HG03575 (cell line): Measurements from ENCODE around the gene PLA2G4A.

Experiments
- ATAC-seq: cut with Tn5 transposase; IDR thresholded peaks from one replicate; pipeline ENCODE4 v1.9.1; 2021; ENCODE audit not compliant: unreplicated experiment, insufficient number of reproducible peaks, low FRiP score; ENCODE audit errors: extremely low read depth

The PLA2G4A gene

DNA sequence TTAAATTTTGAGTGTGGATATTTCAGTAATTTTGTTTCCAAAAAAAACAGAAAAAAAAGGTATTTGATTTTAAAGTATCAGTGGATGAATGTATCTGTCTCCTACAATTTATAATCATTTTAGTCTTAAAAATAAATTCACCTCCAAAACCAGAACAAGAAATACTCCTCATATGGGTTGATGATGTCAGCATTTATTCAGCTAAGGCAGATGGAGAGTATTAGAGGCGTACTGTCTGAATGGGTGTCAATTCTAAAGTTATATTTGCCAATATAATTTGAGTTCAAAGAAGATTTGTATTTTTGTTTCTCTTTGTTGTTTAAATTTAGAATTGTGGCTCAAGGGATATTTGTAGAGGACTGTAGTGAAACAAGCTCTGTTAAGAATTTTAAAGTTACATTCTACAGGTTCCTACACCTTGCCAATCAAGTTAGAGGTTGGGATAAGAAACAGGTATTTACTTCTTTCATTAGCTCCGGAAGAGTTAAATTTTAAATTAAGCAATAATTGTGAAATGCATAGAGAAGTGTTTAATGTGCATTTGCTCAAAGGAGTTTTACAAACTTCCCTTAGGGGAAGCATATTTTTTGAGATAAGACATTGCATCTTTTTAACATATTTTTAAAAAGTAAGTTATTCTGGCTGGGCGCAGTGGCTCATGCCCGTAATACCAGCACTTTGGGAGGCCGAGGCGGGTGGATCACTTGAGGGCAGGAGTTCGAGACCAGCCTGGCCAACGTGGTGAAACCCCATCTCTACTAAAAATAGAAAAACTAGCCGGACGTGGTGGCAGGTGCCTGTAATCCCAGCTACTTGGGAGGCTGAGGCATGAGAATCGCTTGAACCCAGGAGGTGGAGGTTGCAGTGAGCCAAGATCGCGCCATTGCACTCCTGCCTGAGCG lies 1.2 kb downstream of the PLA2G4A start:
- ATAC-seq = no peak

DNA sequence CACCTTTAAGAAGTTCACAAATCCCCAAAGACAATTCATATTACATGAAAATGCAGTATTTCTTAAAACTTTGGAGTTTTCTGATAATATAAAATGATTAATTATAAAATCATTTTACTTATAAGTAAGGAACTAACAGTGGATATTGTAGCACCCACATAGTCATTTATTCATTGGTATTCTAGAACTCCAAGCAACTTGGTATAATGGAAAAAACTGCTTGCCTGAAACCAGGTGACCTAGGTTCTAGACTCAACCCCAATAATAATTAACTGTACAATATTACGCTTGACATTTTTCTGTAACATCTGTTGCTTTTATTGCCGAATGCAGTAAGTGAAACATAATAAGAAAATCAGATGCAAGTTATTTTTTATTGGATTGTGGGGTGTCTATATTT lies 2.4 kb downstream of the PLA2G4A start:
- ATAC-seq = no peak

DNA sequence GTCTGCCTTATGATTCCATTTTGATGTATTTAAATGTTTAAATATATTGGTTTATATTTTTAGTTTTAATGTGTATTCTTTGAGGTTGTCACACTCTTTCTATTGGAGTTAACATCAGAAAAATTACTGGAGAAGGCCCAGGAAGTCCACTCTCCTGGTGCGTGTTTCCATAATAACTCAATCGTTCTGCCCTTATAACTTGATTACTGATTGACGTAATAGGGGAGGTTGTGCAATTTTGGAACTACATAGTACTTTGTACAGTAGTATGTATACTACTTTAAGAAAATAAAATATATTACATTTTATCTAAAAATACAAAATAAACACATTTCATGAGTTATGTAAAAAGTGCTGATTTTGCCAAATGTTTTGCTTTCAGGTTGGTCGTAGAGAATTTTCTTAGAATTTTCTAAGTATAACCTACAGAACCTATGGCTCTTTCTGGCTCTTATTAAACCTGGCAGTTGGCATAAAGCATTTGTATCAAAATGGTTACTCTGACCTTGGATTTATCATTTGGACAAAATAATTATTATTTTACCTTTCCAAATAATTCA lies 5.7 kb downstream of the PLA2G4A start:
- ATAC-seq = no peak

DNA sequence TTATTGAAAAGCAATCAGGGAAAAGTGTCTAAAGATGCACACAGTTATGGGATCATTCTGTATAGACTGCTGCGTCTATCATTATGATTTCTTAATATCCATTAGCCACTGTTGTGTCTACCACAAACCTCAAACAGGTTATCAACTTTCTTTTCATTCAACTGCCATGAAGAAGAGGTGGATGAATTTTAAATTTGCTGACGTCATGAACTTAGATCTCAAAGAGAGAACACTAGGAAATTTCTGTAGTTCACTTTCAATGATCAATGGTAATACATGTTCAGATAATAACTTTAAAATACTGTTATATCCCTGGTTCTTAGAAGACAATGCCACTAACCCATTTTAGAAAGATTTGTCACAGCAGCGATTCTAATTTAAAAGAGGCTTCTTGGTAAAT lies 6.7 kb downstream of the PLA2G4A start:
- ATAC-seq = no peak

DNA sequence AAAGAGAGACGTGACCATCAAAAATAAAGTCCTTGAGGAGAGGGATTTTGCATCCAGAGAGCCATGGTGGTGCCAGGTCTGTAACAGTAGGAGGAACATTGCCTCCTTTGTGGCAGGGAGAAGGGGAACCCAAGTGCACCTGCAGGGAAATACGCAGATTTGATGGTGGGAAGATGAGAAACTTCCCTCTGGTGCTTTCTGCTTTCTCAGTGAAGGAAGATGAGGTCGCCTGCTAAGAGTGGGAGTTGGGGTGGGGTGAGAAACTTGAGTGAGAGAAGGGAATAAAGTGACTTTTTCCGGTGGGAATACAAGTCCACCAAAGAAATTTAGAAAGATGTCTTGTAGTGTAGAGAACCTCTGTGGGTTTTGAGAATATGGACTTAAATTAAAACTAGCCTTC lies 9.1 kb downstream of the PLA2G4A start:
- no peak for ATAC-seq

DNA sequence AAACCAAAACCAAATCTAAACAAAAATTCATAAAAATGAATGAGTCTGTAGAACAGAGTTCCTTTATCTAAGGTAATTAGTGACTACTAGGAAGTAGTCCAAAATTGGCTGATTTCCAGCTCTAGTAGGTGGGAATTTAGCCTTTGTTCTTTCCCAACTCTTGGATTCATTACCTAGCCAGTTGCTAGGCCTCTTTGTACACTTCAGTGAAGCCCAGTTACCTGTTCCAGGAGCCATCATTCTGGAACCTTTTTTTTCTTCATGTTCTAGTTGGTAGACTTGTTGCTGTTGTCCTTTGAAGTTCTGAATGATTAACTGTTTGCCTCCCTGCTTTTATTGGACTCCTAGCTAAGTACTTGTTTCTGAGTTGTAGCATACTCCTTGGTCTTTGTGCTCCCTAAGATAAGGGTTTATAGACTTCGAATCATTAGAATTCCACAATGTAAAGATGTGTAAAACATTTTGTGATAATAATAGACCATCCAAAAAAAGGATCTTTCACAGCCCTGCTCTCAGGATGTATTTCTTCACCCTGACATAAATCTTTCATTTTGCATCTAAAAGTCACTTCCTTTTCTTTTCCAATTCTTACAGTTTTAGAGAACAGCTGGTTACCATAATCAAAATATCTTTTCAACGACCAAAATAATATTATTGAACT lies 9.8 kb downstream of the PLA2G4A start:
- no peak for ATAC-seq

DNA sequence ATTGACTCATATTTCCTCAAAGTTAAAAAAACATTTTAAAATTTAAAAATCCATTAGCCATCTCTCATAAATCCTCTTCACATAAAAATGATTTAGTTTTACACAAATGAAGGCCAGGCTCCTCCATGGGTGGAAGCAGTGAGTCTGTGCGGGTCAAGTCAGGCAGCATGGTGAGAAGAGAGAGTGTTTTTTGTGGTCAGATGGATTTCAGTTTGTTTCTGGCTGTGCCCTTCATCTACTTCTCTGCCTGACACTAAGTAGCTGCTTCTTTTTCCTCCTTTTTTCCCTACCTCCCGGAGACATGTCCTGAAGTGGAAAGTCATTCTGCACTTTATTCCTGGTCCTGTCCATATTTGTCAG lies 10.3 kb downstream of the PLA2G4A start:
- ATAC-seq = no peak

DNA sequence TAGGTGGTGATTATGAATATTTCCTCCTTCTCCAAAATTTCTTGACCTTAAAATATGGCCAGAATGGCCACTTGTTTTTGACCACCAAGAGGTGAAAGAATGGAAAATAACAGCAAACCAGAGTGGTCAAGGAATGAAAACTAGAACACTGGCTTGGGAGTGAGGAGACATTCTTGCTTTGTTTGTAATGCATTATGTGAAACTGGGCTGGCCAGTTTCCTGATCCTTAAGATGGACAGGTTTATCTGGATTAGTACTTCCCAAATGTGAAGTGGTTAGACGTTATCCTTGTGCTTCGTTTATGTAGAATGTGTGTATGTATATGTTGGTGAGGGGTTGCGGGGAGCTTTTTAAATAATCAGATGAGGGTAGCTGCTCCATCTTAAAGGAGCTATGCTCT lies 12.8 kb downstream of the PLA2G4A start:
- no peak for ATAC-seq

DNA sequence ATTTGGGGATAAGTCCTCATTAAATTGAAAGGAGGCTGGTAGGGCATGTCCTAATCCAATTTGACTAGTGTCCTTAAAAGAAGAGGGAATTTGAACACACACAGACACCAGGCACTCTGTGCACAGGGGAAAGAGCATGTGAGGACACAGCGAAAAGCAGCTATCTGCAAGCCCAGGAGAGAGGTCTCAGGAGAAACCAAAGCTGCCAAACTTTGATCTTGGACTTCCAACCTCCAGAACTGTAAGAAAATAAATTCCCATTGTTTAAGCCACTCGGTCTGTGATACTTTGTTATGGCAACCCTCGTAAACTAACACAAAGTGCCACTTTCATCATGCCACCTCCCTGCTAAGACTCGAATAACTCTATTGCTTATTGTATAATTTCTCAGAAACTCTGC lies 13.8 kb downstream of the PLA2G4A start:
- no peak for ATAC-seq

DNA sequence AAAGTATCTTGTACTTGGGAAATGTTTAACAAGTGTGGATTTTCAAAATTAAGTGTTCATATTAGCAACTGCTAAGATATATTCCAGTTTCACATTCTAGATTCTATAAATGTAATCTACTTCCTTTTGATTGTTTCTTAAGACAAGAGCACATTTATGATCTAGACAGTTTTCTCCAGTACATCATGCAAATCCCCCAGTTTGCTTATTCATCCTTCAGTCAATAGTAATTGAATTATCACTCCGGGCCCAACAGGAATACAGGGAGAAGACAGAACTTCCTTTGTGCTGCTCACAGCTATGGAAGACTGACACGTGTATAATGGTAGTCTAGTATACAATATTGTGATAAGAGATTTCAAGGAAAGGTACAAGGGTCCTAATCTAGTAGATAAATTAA lies 14.5 kb downstream of the PLA2G4A start:
- ATAC-seq = no peak

DNA sequence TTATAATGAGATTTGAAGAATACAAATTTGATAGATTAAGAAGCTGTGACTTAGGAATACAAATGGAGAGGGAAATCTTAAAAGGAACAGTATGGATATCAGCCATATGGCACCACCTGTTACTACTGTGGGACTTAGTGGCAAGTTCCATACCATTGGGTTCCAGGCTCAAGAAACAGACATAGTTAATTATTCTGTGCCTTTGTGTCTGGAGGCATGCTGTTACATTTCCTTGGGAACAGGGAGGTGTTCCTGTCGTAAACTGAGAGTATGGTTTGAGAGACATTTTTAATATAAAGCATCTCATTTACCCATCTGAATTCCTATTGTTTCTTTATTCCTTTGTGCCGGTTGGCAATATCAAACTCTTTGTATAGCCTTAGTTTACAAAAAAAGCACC lies 15.2 kb downstream of the PLA2G4A start:
- ATAC-seq = no peak

DNA sequence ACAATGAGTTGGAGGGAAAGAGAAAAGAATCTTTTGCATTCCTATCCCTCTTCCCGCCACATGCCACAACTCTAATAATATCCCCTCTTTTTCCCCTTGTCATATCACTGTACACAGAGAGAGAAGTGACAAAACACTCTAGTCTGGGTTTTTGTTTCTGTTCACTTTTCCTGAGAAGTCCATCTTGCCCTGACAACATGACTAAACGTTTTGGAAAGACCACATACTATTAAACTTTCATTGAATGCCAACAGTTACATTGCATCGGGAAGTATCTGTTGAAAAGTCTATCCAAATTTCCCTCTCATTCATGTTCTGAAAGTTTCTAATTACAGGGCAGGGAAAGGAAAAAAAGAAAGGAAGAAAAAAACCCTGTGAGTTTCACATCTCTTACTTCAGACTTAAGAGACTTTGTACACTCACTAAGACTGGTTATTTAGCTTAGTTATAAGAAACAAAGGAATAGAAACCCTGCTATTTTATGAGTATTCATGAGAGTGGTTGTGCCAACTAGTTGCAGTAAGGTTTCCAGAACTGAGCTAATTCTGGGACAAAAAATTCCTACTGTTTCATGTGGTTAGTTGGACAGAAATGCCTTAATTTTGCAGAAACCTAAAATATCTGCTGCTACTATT lies 16.9 kb downstream of the PLA2G4A start:
- no peak for ATAC-seq

DNA sequence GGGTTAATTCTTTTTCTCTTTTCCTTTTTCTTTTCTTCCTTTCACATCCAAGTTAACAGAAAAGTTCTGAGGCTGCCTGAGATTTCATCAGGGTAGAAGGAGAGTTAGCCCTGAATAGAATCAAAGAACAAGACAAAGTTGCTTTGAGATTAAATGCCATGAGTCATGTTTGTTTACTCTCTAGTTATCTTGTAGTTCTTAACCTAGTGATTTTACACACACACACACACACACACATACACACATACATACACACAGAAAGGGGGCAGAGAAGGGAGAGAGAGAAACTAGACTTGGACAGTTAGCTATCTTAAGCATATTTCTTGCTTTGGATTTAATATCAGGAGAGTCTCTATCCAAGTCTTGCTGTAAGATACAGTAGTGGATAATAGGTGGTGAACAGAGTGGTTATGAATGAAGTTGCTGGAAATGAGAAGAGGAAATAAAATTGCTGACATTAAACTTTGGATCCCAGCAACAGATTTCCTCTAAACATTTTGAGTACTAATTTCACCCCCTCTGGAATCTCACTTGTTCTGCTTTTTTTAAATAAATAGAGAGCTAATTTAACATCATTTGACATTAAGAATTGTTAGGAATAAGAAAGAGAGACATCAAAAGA lies 19.9 kb downstream of the PLA2G4A start:
- ATAC-seq = no peak

DNA sequence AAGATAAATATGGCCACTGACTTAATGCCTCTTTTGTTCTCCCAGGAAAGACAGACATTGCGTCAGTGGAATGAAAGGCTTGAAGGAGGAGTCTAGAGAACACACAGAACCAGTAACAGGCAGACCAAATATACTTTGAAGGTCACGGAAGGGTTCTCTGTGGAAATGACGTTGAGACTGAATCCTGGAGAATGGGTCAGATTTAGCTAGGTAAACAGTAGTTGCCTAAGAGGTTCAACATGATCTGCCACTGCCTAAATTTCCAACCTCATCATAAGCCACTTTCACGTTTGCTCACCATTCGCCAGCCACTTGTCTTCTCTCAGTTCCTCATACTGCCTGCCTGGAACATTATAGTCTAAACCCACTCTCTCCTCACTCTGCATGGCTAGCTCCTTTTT lies 20.5 kb downstream of the PLA2G4A start:
- ATAC-seq = peak; percentile 69

DNA sequence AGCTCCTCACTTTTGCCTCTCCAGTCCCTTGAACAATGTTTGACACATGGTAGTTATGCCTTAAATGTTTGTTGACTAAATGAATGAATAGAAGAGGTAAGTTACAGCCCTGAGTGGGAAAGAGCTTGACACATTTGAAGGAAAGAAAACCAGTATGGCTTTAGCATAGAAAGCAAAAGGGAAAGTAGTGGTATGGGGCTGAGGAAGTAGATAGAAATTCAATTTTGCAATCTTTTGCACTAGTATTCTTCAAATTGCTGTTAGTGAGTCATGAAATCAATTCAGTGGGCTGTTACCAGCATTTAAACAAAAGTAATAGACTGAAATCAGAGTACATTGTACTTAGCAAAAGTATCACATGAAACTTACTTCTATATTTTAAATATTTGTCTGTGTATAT lies 21.1 kb downstream of the PLA2G4A start:
- ATAC-seq = no peak

DNA sequence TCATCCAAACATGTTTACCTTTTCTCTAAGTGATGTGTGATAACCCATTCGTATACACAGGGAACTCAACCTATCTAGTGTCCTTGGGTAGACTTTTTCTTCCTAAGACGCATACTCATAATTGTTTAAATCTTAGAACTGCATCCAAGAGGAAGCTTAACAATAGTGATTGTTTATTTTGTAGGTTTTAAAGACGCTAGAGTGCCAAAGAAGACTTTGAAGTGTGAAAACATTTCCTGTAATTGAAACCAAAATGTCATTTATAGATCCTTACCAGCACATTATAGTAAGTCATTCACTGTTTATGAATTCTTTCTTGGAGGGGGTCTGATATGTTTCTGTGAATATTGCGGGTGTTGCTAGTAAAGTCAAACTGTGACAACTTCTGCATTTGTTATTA lies 25.4 kb downstream of the PLA2G4A start:
- ATAC-seq = no peak

DNA sequence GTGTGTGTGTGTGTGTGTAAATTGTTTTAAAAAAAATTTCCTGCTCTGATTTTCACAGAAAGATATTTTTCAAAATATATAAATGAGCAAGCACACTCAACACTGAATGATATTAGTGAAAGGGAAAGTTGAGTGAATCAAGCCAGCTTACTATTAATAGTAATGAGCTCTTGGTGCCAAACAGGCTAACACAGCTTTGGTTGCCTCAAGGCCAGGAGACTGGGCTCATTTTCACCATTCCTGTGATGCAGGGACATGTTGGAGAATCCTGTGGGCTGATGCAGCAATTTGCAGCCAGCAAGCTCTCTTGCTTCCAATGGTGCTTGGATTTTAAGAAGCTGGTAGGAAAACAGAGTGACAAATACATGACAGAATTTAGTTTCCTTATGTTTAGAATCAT lies 30.2 kb downstream of the PLA2G4A start:
- no peak for ATAC-seq

DNA sequence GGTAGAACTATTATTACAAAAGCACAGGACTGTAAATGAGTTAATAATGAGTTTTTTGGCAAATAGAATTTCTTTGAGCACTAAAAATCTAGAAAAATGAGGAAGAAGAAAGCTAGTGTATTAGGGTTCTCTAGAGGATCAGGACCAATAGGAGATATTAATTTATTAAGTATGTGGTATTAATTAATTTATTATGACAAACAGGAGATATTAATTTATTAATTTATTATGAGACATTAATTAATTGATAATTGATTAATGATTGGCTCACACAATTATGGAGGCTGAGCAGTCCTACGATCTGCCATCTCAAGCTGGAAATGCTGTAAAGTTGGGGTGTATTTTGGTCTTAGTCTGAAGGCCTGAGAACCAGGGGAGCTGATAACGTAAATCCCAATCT lies 31.2 kb downstream of the PLA2G4A start:
- ATAC-seq = no peak

DNA sequence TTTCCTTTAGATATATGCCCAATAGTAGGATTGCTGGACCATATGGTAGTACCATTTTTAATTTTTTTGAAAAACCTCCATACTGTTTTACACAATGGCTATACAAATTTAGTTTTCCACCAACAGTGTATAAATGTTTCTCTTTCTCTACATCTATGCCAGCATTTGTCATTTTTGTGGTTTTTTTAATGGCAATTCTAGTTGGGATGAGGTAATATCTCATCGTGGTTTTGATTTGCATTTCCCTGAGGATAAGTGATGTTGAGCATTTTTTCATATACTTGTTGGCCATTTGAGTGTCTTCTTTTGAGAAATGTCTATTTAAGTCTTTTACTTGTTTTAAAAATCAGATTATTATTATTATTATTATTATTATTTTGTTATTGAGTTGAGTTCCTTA lies 35.5 kb downstream of the PLA2G4A start:
- no peak for ATAC-seq
